ENCODE data around the gene MTSS2. TPM values are rescaled to one million over a fixed set of nuclear protein-coding genes. Genes with fewer than 3 reads are reported as not detected.

Gene MTSS2
- total RNA-seq, 1 experiment from 2014 or later, result 52.0 TPM

- POLR2A ChIA-PET (ENCODE audit: unreplicated experiment), result no interaction called here
These were observed 19.8 kb downstream of the MTSS2 start for GRCh38 chr16:70665806-70666735.

GRCh38 chr16:70665113-70665694, 20.6 kb downstream of the MTSS2 start:
- H3K27me3 ChIP-seq (ENCODE audit: insufficient read depth, low read depth), result no peaks in the 10 kb centered on the region
- H3K79me2 ChIP-seq (ENCODE audit: low read depth), result no peaks in the 10 kb centered on the region
- H4K20me1 ChIP-seq (ENCODE audit: insufficient read depth), result no peaks in the 10 kb centered on the region
- BruUV-seq (replicated peaks), result no TSS peak
- DNase-seq, result no peak
- no peak overlapping the region for H3K4me2 ChIP-seq
- peaks cover 10% of the 10 kb centered on the region for H3F3A ChIP-seq (ENCODE audit: insufficient read depth, low read depth)
- H2AFZ ChIP-seq, result no peak overlapping the region
- H3K9me3 ChIP-seq (ENCODE audit: insufficient read depth, low read depth), result no peaks in the 10 kb centered on the region
- H3K4me3 ChIP-seq, result no peak overlapping the region
- no peaks in the 10 kb centered on the region for H3K4me1 ChIP-seq (replicated peaks; ENCODE audit: insufficient read depth)
- intact Hi-C loops (cut with micrococcal nuclease; ENCODE audit: unreplicated experiment), result no loop called here
- H3K9me2 ChIP-seq (ENCODE audit: insufficient read depth), result no peaks in the 10 kb centered on the region
- TF ChIP-seq EZH2 (IDR thresholded peaks at IDR 0.05; ENCODE audit: low read depth) (no peak), CTCF (conservative IDR thresholded peaks at IDR 0.05) (no peak)
- peaks cover 2% of the 10 kb centered on the region; the same call in 1 of the 2 replicates for H3K36me3 ChIP-seq (ENCODE audit: low read depth)
- H3K27ac ChIP-seq, result no peak overlapping the region
- CTCF ChIA-PET, result interaction anchor here (0.6 kb wide), 1 partner anchor 11 kb away, joined by 3 read pairs; no protein-coding TSS in a partner anchor
- POLR2A ChIA-PET (ENCODE audit: unreplicated experiment), result no interaction called here

More at GRCh38 chr16:70665806-70666735, 19.8 kb downstream of the MTSS2 start:
- H3K4me2 ChIP-seq, result no peak overlapping the region
- H3F3A ChIP-seq (ENCODE audit: insufficient read depth, low read depth), result peaks cover 10% of the 10 kb centered on the region
- H3K27ac ChIP-seq, result no peak overlapping the region
- TF ChIP-seq CTCF (conservative IDR thresholded peaks at IDR 0.05), result no peak
- no peak for TF ChIP-seq EZH2 (IDR thresholded peaks at IDR 0.05; ENCODE audit: low read depth)
- H3K79me2 ChIP-seq (ENCODE audit: low read depth), result no peaks in the 10 kb centered on the region
- BruUV-seq (replicated peaks), result no TSS peak
- H3K4me3 ChIP-seq, result no peak overlapping the region
- CTCF ChIA-PET, result interaction anchor here (0.6 kb wide), 1 partner anchor 12 kb away, joined by 3 read pairs; no protein-coding TSS in a partner anchor
- H3K9me3 ChIP-seq (ENCODE audit: insufficient read depth, low read depth), result no peaks in the 10 kb centered on the region
- no peaks in the 10 kb centered on the region for H3K9me2 ChIP-seq (ENCODE audit: insufficient read depth)
- H2AFZ ChIP-seq, result no peak overlapping the region
- no peak for DNase-seq
- H3K36me3 ChIP-seq (ENCODE audit: low read depth), result peaks cover 6% of the 10 kb centered on the region; the same call in 1 of the 2 replicates
- no peaks in the 10 kb centered on the region for H4K20me1 ChIP-seq (ENCODE audit: insufficient read depth)
- no peaks in the 10 kb centered on the region for H3K4me1 ChIP-seq (replicated peaks; ENCODE audit: insufficient read depth)
- intact Hi-C loops (cut with micrococcal nuclease; ENCODE audit: unreplicated experiment), result no loop called here
- H3K27me3 ChIP-seq (ENCODE audit: insufficient read depth, low read depth), result no peaks in the 10 kb centered on the region

GRCh38 chr16:70664325-70665112, 21.3 kb downstream of the MTSS2 start:
- POLR2A ChIA-PET (ENCODE audit: unreplicated experiment), result no interaction called here

More at GRCh38 chr16:70664325-70665112, 21.3 kb downstream of the MTSS2 start:
- Histone ChIP-seq H3K4me2 (no peak overlapping the region), H3K79me2 (ENCODE audit: low read depth) (no peaks in the 10 kb centered on the region), H3K27ac (no peak overlapping the region), H3K9me3 (ENCODE audit: insufficient read depth, low read depth) (no peaks in the 10 kb centered on the region), H3K36me3 (ENCODE audit: low read depth) (no peaks in the 10 kb centered on the region), H3F3A (ENCODE audit: insufficient read depth, low read depth) (peaks cover 10% of the 10 kb centered on the region), H3K9me2 (ENCODE audit: insufficient read depth) (no peaks in the 10 kb centered on the region), H3K4me1 (replicated peaks; ENCODE audit: insufficient read depth) (no peaks in the 10 kb centered on the region), H4K20me1 (ENCODE audit: insufficient read depth) (no peaks in the 10 kb centered on the region), H2AFZ (no peak overlapping the region), H3K27me3 (ENCODE audit: insufficient read depth, low read depth) (no peaks in the 10 kb centered on the region), H3K4me3 (no peak overlapping the region)
- CTCF ChIA-PET, result no interaction called here
- DNase-seq, result no peak
- intact Hi-C loops (cut with micrococcal nuclease; ENCODE audit: unreplicated experiment), result no loop called here
- TF ChIP-seq CTCF (conservative IDR thresholded peaks at IDR 0.05), result no peak
- no peak for TF ChIP-seq EZH2 (IDR thresholded peaks at IDR 0.05; ENCODE audit: low read depth)
- BruUV-seq (replicated peaks), result no TSS peak

Measured in PC-9 (cell line).